ENCODE data around the gene SLC38A3.

SLC38A3 gene

GRCh38 chr3:50213373-50213772 lies 8.3 kb downstream of the SLC38A3 start:
- H2AK5ac ChIP-seq (ENCODE audit: low read depth, low read length) = peak overlapping the region; percentile 78
- H3K36me3 ChIP-seq (replicated peaks in 1 of 2; ENCODE audit: control insufficient read depth in 2 of 2, insufficient read depth in 2 of 2, low read length in 2 of 2) = no peaks in the 10 kb centered on the region
- no peak for DNase-seq (ENCODE audit: low spot score)
- H3K23ac ChIP-seq (ENCODE audit: low read depth, low read length, poor library complexity) = no peak overlapping the region
- no CpG with 5 or more reads among the region's 12 CpGs for whole genome bisulfite sequencing, 2 donors (ENCODE audit: extremely low coverage in 2 of 2, insufficient read length in 2 of 2, insufficient replicate concordance in 1 of 2)
- H3K27me3 ChIP-seq (ENCODE audit: control insufficient read depth in 3 of 3, insufficient read depth in 3 of 3, low read depth in 1 of 3, low read length in 3 of 3) = peaks cover 0 to 68% (median 0%) of the 10 kb centered on the region in 3 experiments
- H2AFZ ChIP-seq (ENCODE audit: low read length) = no peak overlapping the region
- no peak overlapping the region for H3K18ac ChIP-seq (ENCODE audit: low read length)
- H2BK120ac ChIP-seq (ENCODE audit: low read depth, low read length) = no peak overlapping the region
- peaks cover 0 to 7% of the 10 kb centered on the region in 2 donors for H3K4me1 ChIP-seq (ENCODE audit: control insufficient read depth in 2 of 2, insufficient read depth in 1 of 2, low read depth in 1 of 2, low read length in 2 of 2)
- H3K4me2 ChIP-seq (ENCODE audit: insufficient read depth, low read length, poor library complexity, severe bottlenecking) = no peak overlapping the region
- H3K27ac ChIP-seq (replicated peaks; ENCODE audit: low read length) = no peak overlapping the region
- H2BK15ac ChIP-seq (ENCODE audit: low read length) = peak overlapping the region; percentile 31
- no peak overlapping the region for H3K4me3 ChIP-seq (ENCODE audit: low read length in 2 of 2)
- H3K79me1 ChIP-seq (ENCODE audit: low read depth, low read length) = no peaks in the 10 kb centered on the region
- H3K9ac ChIP-seq (ENCODE audit: low read depth, low read length, poor library complexity) = no peak overlapping the region
- H3K4ac ChIP-seq (ENCODE audit: low read length) = no peak overlapping the region
- H2BK5ac ChIP-seq (ENCODE audit: low read length) = no peak overlapping the region
- H4K8ac ChIP-seq (ENCODE audit: low read depth, low read length) = no peak overlapping the region
- H2BK12ac ChIP-seq (ENCODE audit: low read length) = no peak overlapping the region
- no peak overlapping the region for H4K91ac ChIP-seq (ENCODE audit: low read depth, low read length, poor library complexity)
- no peak overlapping the region for H3K14ac ChIP-seq (ENCODE audit: low read length)
- no peaks in the 10 kb centered on the region for H3K9me3 ChIP-seq (replicated peaks in 1 of 2; ENCODE audit: control insufficient read depth in 2 of 2, insufficient read depth in 1 of 2, low read depth in 1 of 2, low read length in 2 of 2)

DNA sequence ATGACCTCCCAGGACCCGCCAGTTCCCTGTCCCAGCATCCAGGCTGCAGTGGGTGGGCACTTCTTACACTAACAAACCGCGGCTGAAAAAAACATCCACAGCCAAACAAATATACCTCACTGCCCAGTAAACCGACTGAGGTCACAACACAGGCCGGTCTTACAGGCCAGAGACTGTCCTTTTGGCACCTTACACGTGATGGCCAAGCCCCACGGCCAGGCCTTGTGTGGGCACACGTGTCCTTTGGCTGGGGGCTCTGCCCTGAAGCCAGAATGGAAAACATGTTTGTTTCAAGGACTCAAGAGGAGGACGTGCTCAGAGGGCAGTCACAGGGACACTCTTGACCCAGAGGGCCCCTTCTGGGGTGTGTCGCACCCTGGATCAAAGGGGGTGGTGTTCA lies 9.8 kb downstream of the SLC38A3 start:
- Histone ChIP-seq H4K8ac (ENCODE audit: low read depth, low read length) (no peak overlapping the region), H4K91ac (ENCODE audit: low read depth, low read length, poor library complexity) (no peak overlapping the region), H3K9ac (ENCODE audit: low read depth, low read length, poor library complexity) (no peak overlapping the region), H3K4ac (ENCODE audit: low read length) (no peak overlapping the region), H3K18ac (ENCODE audit: low read length) (no peak overlapping the region), H3K23ac (ENCODE audit: low read depth, low read length, poor library complexity) (no peak overlapping the region), H2AFZ (ENCODE audit: low read length) (no peak overlapping the region), H3K9me3 (replicated peaks in 1 of 2; ENCODE audit: control insufficient read depth in 2 of 2, insufficient read depth in 1 of 2, low read depth in 1 of 2, low read length in 2 of 2) (no peaks in the 10 kb centered on the region), H2BK12ac (ENCODE audit: low read length) (no peak overlapping the region), H2BK120ac (ENCODE audit: low read depth, low read length) (no peak overlapping the region), H3K4me3 (ENCODE audit: low read length in 2 of 2) (no peak overlapping the region), H2AK5ac (ENCODE audit: low read depth, low read length) (peak overlapping the region; percentile 86), H3K4me1 (ENCODE audit: control insufficient read depth in 2 of 2, insufficient read depth in 1 of 2, low read depth in 1 of 2, low read length in 2 of 2) (no peaks in the 10 kb centered on the region), H2BK5ac (ENCODE audit: low read length) (peak overlapping the region; percentile 31), H3K27ac (replicated peaks; ENCODE audit: low read length) (no peak overlapping the region), H3K36me3 (replicated peaks in 1 of 2; ENCODE audit: control insufficient read depth in 2 of 2, insufficient read depth in 2 of 2, low read length in 2 of 2) (no peaks in the 10 kb centered on the region), H3K14ac (ENCODE audit: low read length) (no peak overlapping the region), H3K4me2 (ENCODE audit: insufficient read depth, low read length, poor library complexity, severe bottlenecking) (no peak overlapping the region), H3K79me1 (ENCODE audit: low read depth, low read length) (no peaks in the 10 kb centered on the region), H3K27me3 (ENCODE audit: control insufficient read depth in 3 of 3, insufficient read depth in 3 of 3, low read depth in 1 of 3, low read length in 3 of 3) (peaks cover 0 to 63% (median 0%) of the 10 kb centered on the region in 3 experiments), H2BK15ac (ENCODE audit: low read length) (no peak overlapping the region)
- DNase-seq (ENCODE audit: low spot score) = no peak
- no CpG with 5 or more reads among the region's 10 CpGs for WGBS, 2 donors (ENCODE audit: extremely low coverage in 2 of 2, insufficient read length in 2 of 2, insufficient replicate concordance in 1 of 2)

DNA sequence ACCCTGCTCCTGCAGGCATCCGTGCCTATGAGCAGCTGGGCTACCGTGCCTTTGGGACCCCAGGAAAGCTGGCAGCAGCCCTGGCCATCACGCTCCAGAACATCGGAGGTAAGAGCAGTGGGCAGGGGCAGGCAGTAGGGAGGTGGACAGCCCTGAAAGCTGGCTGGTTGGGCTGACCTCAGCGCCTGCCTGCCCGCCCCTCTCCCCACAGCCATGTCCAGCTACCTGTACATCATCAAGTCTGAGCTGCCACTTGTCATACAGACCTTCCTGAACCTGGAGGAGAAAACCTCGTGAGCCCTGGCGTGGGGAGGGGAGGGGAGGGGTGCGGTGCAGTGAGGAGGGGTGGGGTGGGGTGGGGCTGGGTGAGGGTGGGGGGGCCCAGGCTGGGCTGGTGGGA lies 10.5 kb downstream of the SLC38A3 start:
- no peaks in the 10 kb centered on the region for H3K79me1 ChIP-seq (ENCODE audit: low read depth, low read length)
- H4K8ac ChIP-seq (ENCODE audit: low read depth, low read length) = no peak overlapping the region
- no peak overlapping the region for H2BK120ac ChIP-seq (ENCODE audit: low read depth, low read length)
- H2BK12ac ChIP-seq (ENCODE audit: low read length) = no peak overlapping the region
- H2BK5ac ChIP-seq (ENCODE audit: low read length) = peak overlapping the region; percentile 31
- peak overlapping the region; percentile 53 for H3K18ac ChIP-seq (ENCODE audit: low read length)
- no peak overlapping the region for H3K9ac ChIP-seq (ENCODE audit: low read depth, low read length, poor library complexity)
- DNase-seq (ENCODE audit: low spot score) = no peak
- H3K36me3 ChIP-seq (replicated peaks in 1 of 2; ENCODE audit: control insufficient read depth in 2 of 2, insufficient read depth in 2 of 2, low read length in 2 of 2) = no peaks in the 10 kb centered on the region
- H3K4me3 ChIP-seq (ENCODE audit: low read length in 2 of 2) = no peak overlapping the region
- H3K23ac ChIP-seq (ENCODE audit: low read depth, low read length, poor library complexity) = peak overlapping the region; percentile 25
- no peak overlapping the region for H4K91ac ChIP-seq (ENCODE audit: low read depth, low read length, poor library complexity)
- no peak overlapping the region for H2AFZ ChIP-seq (ENCODE audit: low read length)
- no peak overlapping the region for H2BK15ac ChIP-seq (ENCODE audit: low read length)
- no peak overlapping the region for H3K4me2 ChIP-seq (ENCODE audit: insufficient read depth, low read length, poor library complexity, severe bottlenecking)
- no peaks in the 10 kb centered on the region for H3K9me3 ChIP-seq (replicated peaks in 1 of 2; ENCODE audit: control insufficient read depth in 2 of 2, insufficient read depth in 1 of 2, low read depth in 1 of 2, low read length in 2 of 2)
- H3K27ac ChIP-seq (replicated peaks; ENCODE audit: low read length) = no peak overlapping the region
- no CpG with 5 or more reads among the region's 9 CpGs for WGBS, 2 donors (ENCODE audit: extremely low coverage in 2 of 2, insufficient read length in 2 of 2, insufficient replicate concordance in 1 of 2)
- peak overlapping the region; percentile 86 for H2AK5ac ChIP-seq (ENCODE audit: low read depth, low read length)
- no peak overlapping the region for H3K14ac ChIP-seq (ENCODE audit: low read length)
- H3K4ac ChIP-seq (ENCODE audit: low read length) = no peak overlapping the region
- peaks cover 0 to 56% (median 0%) of the 10 kb centered on the region in 3 experiments for H3K27me3 ChIP-seq (ENCODE audit: control insufficient read depth in 3 of 3, insufficient read depth in 3 of 3, low read depth in 1 of 3, low read length in 3 of 3)
- H3K4me1 ChIP-seq (ENCODE audit: control insufficient read depth in 2 of 2, insufficient read depth in 1 of 2, low read depth in 1 of 2, low read length in 2 of 2) = peaks cover 0 to 4% of the 10 kb centered on the region in 2 donors

GRCh38 chr3:50217681-50218080 lies 12.6 kb downstream of the SLC38A3 start:
- Histone ChIP-seq H2BK120ac (ENCODE audit: low read depth, low read length) (no peak overlapping the region), H3K27ac (replicated peaks; ENCODE audit: low read length) (no peak overlapping the region), H3K23ac (ENCODE audit: low read depth, low read length, poor library complexity) (no peak overlapping the region), H2BK15ac (ENCODE audit: low read length) (no peak overlapping the region), H2BK5ac (ENCODE audit: low read length) (no peak overlapping the region), H3K4me3 (ENCODE audit: low read length in 2 of 2) (peak overlapping the region in 1 of 2 donors; percentile 18), H3K9me3 (replicated peaks in 1 of 2; ENCODE audit: control insufficient read depth in 2 of 2, insufficient read depth in 1 of 2, low read depth in 1 of 2, low read length in 2 of 2) (no peaks in the 10 kb centered on the region), H3K18ac (ENCODE audit: low read length) (peak overlapping the region; percentile 46), H3K9ac (ENCODE audit: low read depth, low read length, poor library complexity) (peak overlapping the region; percentile 57), H3K79me1 (ENCODE audit: low read depth, low read length) (no peaks in the 10 kb centered on the region), H3K4ac (ENCODE audit: low read length) (no peak overlapping the region), H4K8ac (ENCODE audit: low read depth, low read length) (no peak overlapping the region), H4K91ac (ENCODE audit: low read depth, low read length, poor library complexity) (no peak overlapping the region), H2AK5ac (ENCODE audit: low read depth, low read length) (no peak overlapping the region), H3K27me3 (ENCODE audit: control insufficient read depth in 3 of 3, insufficient read depth in 3 of 3, low read depth in 1 of 3, low read length in 3 of 3) (peaks cover 0 to 42% (median 0%) of the 10 kb centered on the region in 3 experiments), H3K14ac (ENCODE audit: low read length) (no peak overlapping the region), H3K4me2 (ENCODE audit: insufficient read depth, low read length, poor library complexity, severe bottlenecking) (no peak overlapping the region), H2BK12ac (ENCODE audit: low read length) (no peak overlapping the region), H2AFZ (ENCODE audit: low read length) (no peak overlapping the region), H3K36me3 (replicated peaks in 1 of 2; ENCODE audit: control insufficient read depth in 2 of 2, insufficient read depth in 2 of 2, low read length in 2 of 2) (no peaks in the 10 kb centered on the region), H3K4me1 (ENCODE audit: control insufficient read depth in 2 of 2, insufficient read depth in 1 of 2, low read depth in 1 of 2, low read length in 2 of 2) (peaks cover 0 to 18% of the 10 kb centered on the region in 2 donors)
- DNase-seq (ENCODE audit: low spot score) = no peak
- WGBS, 2 donors (ENCODE audit: extremely low coverage in 2 of 2, insufficient read length in 2 of 2, insufficient replicate concordance in 1 of 2) = no CpG with 5 or more reads among the region's 10 CpGs
